UCSD-AML1 (cell line): ENCODE results near the gene TMEM53.

Experiments
- DNase-seq: peaks from one replicate; lab custom pipeline; 2025; ENCODE audit not compliant: unreplicated experiment; lab: John Stamatoyannopoulos, UW

The TMEM53 gene

GRCh38 chr1:44648529-44649250, 25.6 kb downstream of the TMEM53 start:
- DNase-seq: no peak

GRCh38 chr1:44647896-44648295, 26.4 kb downstream of the TMEM53 start:
- DNase-seq: no peak

GRCh38 chr1:44646261-44647110, 27.8 kb downstream of the TMEM53 start:
- no peak for DNase-seq

- DNase-seq: no peak
These were observed 28.6 kb downstream of the TMEM53 start for GRCh38 chr1:44645476-44646244.

- no peak for DNase-seq
These were observed 29.5 kb downstream of the TMEM53 start for GRCh38 chr1:44644806-44645205.

GRCh38 chr1:44643721-44644334, 30.5 kb downstream of the TMEM53 start:
- no peak for DNase-seq

- DNase-seq: no peak
These were observed 31.4 kb downstream of the TMEM53 start for GRCh38 chr1:44642925-44643324.

- no peak for DNase-seq
These were observed 32.0 kb downstream of the TMEM53 start for GRCh38 chr1:44642255-44642654.

- no peak for DNase-seq
These were observed 32.9 kb downstream of the TMEM53 start for GRCh38 chr1:44641126-44642102.

GRCh38 chr1:44640200-44640853, 34.0 kb downstream of the TMEM53 start:
- DNase-seq: no peak

GRCh38 chr1:44637702-44638411, 36.4 kb downstream of the TMEM53 start:
- DNase-seq: no peak

- DNase-seq: no peak
These were observed 37.3 kb downstream of the TMEM53 start for GRCh38 chr1:44636688-44637598.

GRCh38 chr1:44636083-44636687, 38.1 kb downstream of the TMEM53 start:
- no peak for DNase-seq

- DNase-seq: no peak
These were observed 38.8 kb downstream of the TMEM53 start for GRCh38 chr1:44635439-44635838.

- no peak for DNase-seq
These were observed 39.6 kb downstream of the TMEM53 start for GRCh38 chr1:44634606-44635189.

GRCh38 chr1:44632598-44632997, 41.7 kb downstream of the TMEM53 start:
- no peak for DNase-seq
